Measurements from ENCODE around the gene ESYT3. TPM values are rescaled to one million over a fixed set of nuclear protein-coding genes. Genes with fewer than 3 reads are reported as not detected.

ESYT3 gene
- total RNA-seq (0.17 and 0.51 TPM in 2 replicates), polyA plus RNA-seq (0.11 TPM in 1 of 2 replicates, not detected in the other), polyA minus RNA-seq (ENCODE audit: low replicate concordance) (not detected in 2 replicates)
- 0.18 TPM in 1 of 2 replicates, not detected in the other for polyA plus RNA-seq (2012)

- Histone ChIP-seq H3K27ac (ENCODE audit: insufficient read depth, low read length) (no peak within 1 kb of the TSS), H2AFZ (ENCODE audit: low read length) (no peak within 1 kb of the TSS), H3K36me3 (ENCODE audit: control insufficient read depth, insufficient read depth, low read length) (no peaks in the 10 kb centered on the region), H3K4me2 (ENCODE audit: extremely low read depth, insufficient read depth, low read length) (peak within 1 kb of the TSS; percentile 26), H3K27me3 (ENCODE audit: control insufficient read depth, insufficient read depth, low read length) (peaks cover 37% of the 10 kb centered on the region), H3K79me2 (ENCODE audit: control insufficient read depth, insufficient read depth, low read length) (no peaks in the 10 kb centered on the region), H3K4me3 (replicated peaks in 1 of 4; ENCODE audit: control extremely low read depth in 1 of 4, insufficient read depth in 1 of 4, low read depth in 3 of 4, low read length in 4 of 4) (peak within 1 kb of the TSS; percentile 6 to 50 (median 20)), H3K9ac (ENCODE audit: insufficient read depth, low read length) (no peak within 1 kb of the TSS), H3K9me3 (ENCODE audit: control insufficient read depth, insufficient read depth, low read depth, low read length) (no peaks in the 10 kb centered on the region), H3K4me1 (ENCODE audit: control insufficient read depth, extremely low read depth, insufficient read depth, low read length) (no peaks in the 10 kb centered on the region), H4K20me1 (ENCODE audit: control insufficient read depth, extremely low read depth, insufficient read depth, low read length) (no peaks in the 10 kb centered on the region)
- no peak for TF ChIP-seq CTCF (conservative IDR thresholded peaks at IDR 0.05 in 1 of 2, IDR thresholded peaks at IDR 0.05 in 1 of 2; ENCODE audit: low read depth in 1 of 2, low read length in 2 of 2)
- no peak for TF ChIP-seq EZH2 (IDR thresholded peaks at IDR 0.05; ENCODE audit: low read length, missing control alignments)
- peak; percentile 26 to 63 for DNase-seq (ENCODE audit: low read depth in 2 of 2)
Measured at GRCh38 chr3:138434276-138434874, at the start of gene ESYT3. TSS of gene ESYT3 (plus strand) at chr3:138434616. CDS start at chr3:138434799, 183 bp downstream.

DNA sequence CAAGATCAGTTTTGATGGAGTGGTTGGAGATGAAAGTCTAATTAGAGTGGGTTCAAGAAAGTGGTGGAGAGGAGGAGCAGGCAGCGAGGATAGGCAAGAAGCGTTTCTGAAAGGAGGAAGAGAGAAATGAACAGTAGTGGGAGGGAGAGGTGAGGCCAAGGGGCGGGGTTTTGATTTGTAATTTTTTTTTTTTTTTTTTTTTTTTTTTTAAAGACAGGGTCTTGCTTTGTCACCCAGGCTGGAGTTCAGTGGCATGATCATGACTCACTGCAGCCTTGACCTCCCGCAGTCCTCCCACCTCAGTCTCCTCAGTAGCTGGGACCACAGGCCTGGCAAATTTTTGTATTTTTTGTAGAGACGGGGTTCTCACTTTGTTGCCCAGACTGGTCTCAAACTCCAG is 49.4 kb upstream of the ESYT3 start:
- Histone ChIP-seq H2AFZ (ENCODE audit: low read length) (no peak overlapping the region), H3K4me2 (ENCODE audit: extremely low read depth, insufficient read depth, low read length) (no peak overlapping the region), H3K79me2 (ENCODE audit: control insufficient read depth, insufficient read depth, low read length) (no peaks in the 10 kb centered on the region), H3K4me1 (ENCODE audit: control insufficient read depth, extremely low read depth, insufficient read depth, low read length) (peaks cover 4% of the 10 kb centered on the region), H4K20me1 (ENCODE audit: control insufficient read depth, extremely low read depth, insufficient read depth, low read length) (no peaks in the 10 kb centered on the region), H3K27me3 (ENCODE audit: control insufficient read depth, insufficient read depth, low read length) (no peaks in the 10 kb centered on the region), H3K9ac (ENCODE audit: insufficient read depth, low read length) (no peak overlapping the region), H3K4me3 (replicated peaks in 1 of 4; ENCODE audit: control extremely low read depth in 1 of 4, insufficient read depth in 1 of 4, low read depth in 3 of 4, low read length in 4 of 4) (no peak overlapping the region), H3K36me3 (ENCODE audit: control insufficient read depth, insufficient read depth, low read length) (no peaks in the 10 kb centered on the region), H3K27ac (ENCODE audit: insufficient read depth, low read length) (no peak overlapping the region), H3K9me3 (ENCODE audit: control insufficient read depth, insufficient read depth, low read depth, low read length) (no peaks in the 10 kb centered on the region)
- DNase-seq (ENCODE audit: low read depth in 2 of 2), result no peak
- TF ChIP-seq EZH2 (IDR thresholded peaks at IDR 0.05; ENCODE audit: low read length, missing control alignments) (no peak), CTCF (conservative IDR thresholded peaks at IDR 0.05 in 1 of 2, IDR thresholded peaks at IDR 0.05 in 1 of 2; ENCODE audit: low read depth in 1 of 2, low read length in 2 of 2) (no peak)

GRCh38 chr3:138389144-138389601 is 45.2 kb upstream of the ESYT3 start:
- Histone ChIP-seq H3K36me3 (ENCODE audit: control insufficient read depth, insufficient read depth, low read length) (no peaks in the 10 kb centered on the region), H3K27ac (ENCODE audit: insufficient read depth, low read length) (no peak overlapping the region), H3K79me2 (ENCODE audit: control insufficient read depth, insufficient read depth, low read length) (no peaks in the 10 kb centered on the region), H3K4me3 (replicated peaks in 1 of 4; ENCODE audit: control extremely low read depth in 1 of 4, insufficient read depth in 1 of 4, low read depth in 3 of 4, low read length in 4 of 4) (no peak overlapping the region), H3K27me3 (ENCODE audit: control insufficient read depth, insufficient read depth, low read length) (no peaks in the 10 kb centered on the region), H4K20me1 (ENCODE audit: control insufficient read depth, extremely low read depth, insufficient read depth, low read length) (no peaks in the 10 kb centered on the region), H2AFZ (ENCODE audit: low read length) (no peak overlapping the region), H3K9me3 (ENCODE audit: control insufficient read depth, insufficient read depth, low read depth, low read length) (no peaks in the 10 kb centered on the region), H3K9ac (ENCODE audit: insufficient read depth, low read length) (no peak overlapping the region), H3K4me1 (ENCODE audit: control insufficient read depth, extremely low read depth, insufficient read depth, low read length) (peaks cover 8% of the 10 kb centered on the region), H3K4me2 (ENCODE audit: extremely low read depth, insufficient read depth, low read length) (no peak overlapping the region)
- peak in 1 of 2 donors; percentile 52 for DNase-seq (ENCODE audit: low read depth in 2 of 2)
- TF ChIP-seq CTCF (conservative IDR thresholded peaks at IDR 0.05 in 1 of 2, IDR thresholded peaks at IDR 0.05 in 1 of 2; ENCODE audit: low read depth in 1 of 2, low read length in 2 of 2), result no peak
- TF ChIP-seq EZH2 (IDR thresholded peaks at IDR 0.05; ENCODE audit: low read length, missing control alignments), result no peak

Measured in fibroblast of lung (primary cell).